ENCODE data around the gene HTR6.

DNA sequence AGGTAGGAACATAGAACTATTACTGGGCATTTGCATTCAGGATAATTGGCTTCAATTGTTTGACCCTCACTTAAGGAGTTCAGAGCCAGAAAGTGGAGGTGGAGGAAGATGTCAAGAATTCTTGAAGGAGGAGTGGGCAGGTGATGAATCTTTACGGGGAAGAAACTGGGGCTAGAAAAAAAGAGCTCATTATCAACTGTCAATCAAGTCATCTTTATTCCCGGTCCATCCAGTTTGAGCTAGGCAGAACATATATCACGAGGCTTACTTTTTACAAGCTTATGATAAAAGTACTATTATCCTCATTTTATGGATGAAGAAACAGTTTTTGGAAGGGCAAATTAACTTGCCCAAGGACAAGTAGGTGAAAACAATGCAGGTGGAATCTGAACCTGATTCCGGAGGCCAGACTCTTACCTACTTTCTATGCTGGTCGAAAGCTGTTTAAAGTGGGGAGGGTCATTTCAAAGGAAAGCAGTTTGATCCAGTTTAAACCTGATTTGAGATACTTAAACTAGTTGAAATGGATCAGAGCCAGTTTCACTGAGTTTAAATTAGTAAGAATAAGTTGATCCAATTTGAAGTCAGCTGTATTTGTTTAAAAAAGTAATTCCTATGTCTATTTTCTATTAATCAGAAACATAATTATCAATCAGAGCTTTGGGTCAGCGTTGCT, 33.8 kb upstream of the HTR6 start:
- TF ChIP-seq BHLHE40 (IDR thresholded peaks at IDR 0.05; ENCODE audit: borderline replicate concordance) (no peak), FOXM1 (IDR thresholded peaks at IDR 0.05; ENCODE audit: borderline replicate concordance) (no peak), ARNT (IDR thresholded peaks at IDR 0.05) (no peak), FOXA1 (IDR thresholded peaks at IDR 0.05) (no peak)
